Activated T-helper 1 cell treated with anti-CD3 and anti-CD28 coated beads, Interleukin-12 subunit alpha, Interleukin-12 subunit beta, Interleukin-2, Interleukin-4 antibody, amounts not matched to agents 30 ng/mL and 10 ng/mL and 1 ng/mL, durations not matched to agents 14 hours and 24 hours and 36 hours (primary cell): ENCODE measurements around the gene PKMYT1. TPM values are rescaled to one million over a fixed set of nuclear protein-coding genes. Genes with fewer than 3 reads are reported as not detected.
A peak's percentile ranks its signal among the peaks of the same experiment; 100 is the strongest.

Source experiments
- DNase-seq: peaks from one replicate; pipeline ENCODE4 v3.0.0; 2021; ENCODE audit warnings: low spot score
- H3K27ac Mint-ChIP-seq: one replicate; pipeline ENCODE4 v1.8.0; 2021; ENCODE audit warnings: mild to moderate bottlenecking, mixed read lengths
- H3K27me3 Mint-ChIP-seq: one replicate; pipeline ENCODE4 v1.8.0; 2022; ENCODE audit warnings: mild to moderate bottlenecking, moderate library complexity, mixed read lengths; ENCODE audit not compliant: insufficient read depth
- H3K36me3 Mint-ChIP-seq: one replicate; pipeline ENCODE4 v1.8.0; 2021; ENCODE audit warnings: low read depth, mixed read lengths
- H3K4me1 Mint-ChIP-seq: one replicate; pipeline ENCODE4 v1.8.0; 2021; ENCODE audit warnings: low read depth, mixed read lengths
- H3K4me3 Mint-ChIP-seq: one replicate; pipeline ENCODE4 v1.8.0; 2021; ENCODE audit warnings: mild to moderate bottlenecking, moderate library complexity, mixed read lengths
- H3K9me3 Mint-ChIP-seq: one replicate; pipeline ENCODE4 v1.8.0; 2021; ENCODE audit warnings: mixed read lengths
- intact Hi-C: fragments of 100-400 bp; cut with micrococcal nuclease; formaldehyde crosslinking; loops from one replicate; pipeline ENCODE4 v1.15.1; 2024
- total RNA-seq: library from RNA; stranded (reverse); gene quantifications from 2 replicates; pipeline ENCODE4 v1.2.3, GENCODE V29; 2022

Gene PKMYT1
- 151 and 152 TPM in 2 replicates for total RNA-seq

DNA sequence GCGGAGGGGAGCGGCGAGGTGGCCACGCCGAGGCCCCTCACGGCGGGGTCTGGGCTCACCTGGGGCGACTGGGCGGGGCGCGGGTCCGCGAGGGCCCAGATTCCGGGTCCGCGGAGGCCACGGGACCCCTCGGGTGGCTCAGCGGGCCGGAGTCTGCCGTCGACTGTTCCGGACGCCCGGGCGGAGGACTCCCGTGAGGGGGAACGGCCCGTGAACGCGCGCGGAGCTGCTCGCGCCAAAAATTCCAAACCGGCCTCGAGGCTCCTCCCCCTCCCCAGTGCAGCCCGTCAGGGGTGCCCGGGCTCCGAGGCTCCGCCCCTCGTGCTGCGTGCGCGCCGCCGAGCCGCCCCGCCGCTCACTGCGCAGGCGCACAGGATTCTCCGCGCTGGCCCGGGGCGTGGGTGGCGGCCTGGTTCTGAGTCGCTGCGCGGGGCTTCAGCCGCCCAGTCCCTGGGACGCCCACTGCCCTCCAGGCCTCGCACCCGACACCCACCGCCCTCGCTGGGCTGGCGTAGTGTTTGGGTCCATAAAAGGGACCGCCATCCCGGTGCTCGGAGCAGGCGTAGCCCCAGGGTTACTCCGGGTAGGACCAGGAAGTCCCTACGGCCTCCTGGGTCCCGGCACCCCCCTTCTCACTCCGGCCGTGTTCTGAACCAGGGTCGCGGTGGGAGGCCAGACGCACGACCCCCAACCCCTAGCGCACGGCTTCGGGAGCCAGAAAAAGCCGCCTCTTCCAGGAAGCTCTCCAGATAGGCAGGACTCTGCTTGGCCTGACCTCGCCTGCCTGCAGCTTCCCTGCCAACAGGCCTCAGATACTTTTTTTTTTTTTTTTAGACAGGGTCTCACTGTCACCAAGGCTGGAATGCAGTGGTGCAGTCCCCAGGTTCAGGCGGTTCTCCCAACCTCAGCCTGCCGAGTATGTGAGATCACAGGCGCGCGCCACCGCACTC lies at the start of gene PKMYT1:
PKMYT1 (minus strand) TSS at position 220 of the 950 bp plus-strand sequence. CDS start 789 bp downstream, outside the sequence.
- intact Hi-C loops: loop anchor here (1.0 kb wide), 1 partner anchor 24 kb away; no protein-coding TSS in a partner anchor
- Mint-ChIP-seq H3K9me3 (no peaks in the 10 kb centered on the region), H3K36me3 (no peaks in the 10 kb centered on the region), H3K4me1 (peaks cover 4% of the 10 kb centered on the region), H3K27me3 (peaks cover 4% of the 10 kb centered on the region), H3K27ac (peak within 1 kb of the TSS; percentile 87), H3K4me3 (peak within 1 kb of the TSS; percentile 91)
- peak; percentile 97 for DNase-seq

- peaks cover 16% of the 10 kb centered on the region for H3K36me3 Mint-ChIP-seq
Measured at GRCh38 chr16:3029491-3030221, 49.4 kb upstream of the PKMYT1 start.

GRCh38 chr16:3028716-3029319 lies 48.6 kb upstream of the PKMYT1 start:
- Mint-ChIP-seq H3K9me3 (no peaks in the 10 kb centered on the region), H3K36me3 (peaks cover 17% of the 10 kb centered on the region), H3K4me1 (peaks cover 35% of the 10 kb centered on the region), H3K4me3 (peak overlapping the region; percentile 61), H3K27me3 (peaks cover 27% of the 10 kb centered on the region), H3K27ac (no peak overlapping the region)
- DNase-seq: no peak
- intact Hi-C loops: loop anchor here (1.0 kb wide), 2 partner anchors 9 to 26 kb away; partner anchors contain the start of gene TNFRSF12A

More at GRCh38 chr16:3029491-3030221, 49.4 kb upstream of the PKMYT1 start:
- H3K27ac Mint-ChIP-seq: peak overlapping the region; percentile 61
- DNase-seq: no peak
- peaks cover 30% of the 10 kb centered on the region for H3K4me1 Mint-ChIP-seq
- intact Hi-C loops: no loop called here
- peaks cover 35% of the 10 kb centered on the region for H3K27me3 Mint-ChIP-seq
- peak overlapping the region; percentile 60 for H3K4me3 Mint-ChIP-seq
- H3K9me3 Mint-ChIP-seq: no peaks in the 10 kb centered on the region

DNA sequence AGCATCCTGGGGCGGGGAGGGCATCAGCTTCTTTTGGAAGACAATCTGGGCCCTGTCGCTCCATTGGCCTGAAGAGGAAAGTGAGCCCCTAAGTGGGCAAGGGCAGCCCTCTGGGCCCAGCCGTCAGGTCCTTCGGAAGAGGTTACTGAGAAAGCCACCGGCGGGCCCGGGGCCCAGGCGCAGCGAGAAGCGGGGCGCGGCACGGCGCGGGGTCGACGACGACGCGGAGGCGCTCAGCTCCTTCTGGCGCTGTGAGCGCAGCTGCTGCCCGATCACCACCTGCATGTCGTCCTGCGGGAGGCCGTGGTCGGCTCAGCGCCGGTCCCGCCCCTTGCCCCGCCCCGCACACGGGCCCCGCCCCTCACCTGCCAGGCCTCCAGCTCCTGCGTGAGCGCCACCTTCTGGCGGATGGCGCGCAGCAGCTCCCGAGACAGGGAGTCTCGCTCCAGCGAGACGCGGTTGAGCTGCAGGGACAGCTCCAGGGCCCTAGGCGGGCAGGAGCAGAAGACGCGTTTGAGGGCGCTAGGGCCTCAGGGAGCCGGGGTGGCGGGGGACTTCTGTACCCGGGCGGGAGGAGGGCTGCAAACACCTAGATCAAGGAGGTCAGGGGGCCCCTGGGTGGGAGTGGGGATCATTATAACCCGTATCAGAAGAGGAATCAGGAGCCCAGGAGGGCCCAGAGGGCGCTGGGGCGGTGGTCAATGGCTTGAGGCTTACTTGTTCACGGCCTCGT lies 47.9 kb upstream of the PKMYT1 start:
- Mint-ChIP-seq H3K9me3 (no peaks in the 10 kb centered on the region), H3K27me3 (peaks cover 20% of the 10 kb centered on the region), H3K36me3 (peaks cover 17% of the 10 kb centered on the region), H3K4me3 (peak overlapping the region; percentile 57), H3K4me1 (peaks cover 33% of the 10 kb centered on the region), H3K27ac (no peak overlapping the region)
- peak; percentile 79 for DNase-seq
- intact Hi-C loops: loop anchor here (1.0 kb wide), 2 partner anchors 8 to 25 kb away; partner anchors contain the start of gene TNFRSF12A

- intact Hi-C loops: no loop called here
- peaks cover 13% of the 10 kb centered on the region for H3K27me3 Mint-ChIP-seq
- H3K4me3 Mint-ChIP-seq: no peak overlapping the region
- peaks cover 17% of the 10 kb centered on the region for H3K36me3 Mint-ChIP-seq
- no peaks in the 10 kb centered on the region for H3K9me3 Mint-ChIP-seq
- no peak for DNase-seq
- H3K27ac Mint-ChIP-seq: no peak overlapping the region
- H3K4me1 Mint-ChIP-seq: peaks cover 35% of the 10 kb centered on the region
Measured at GRCh38 chr16:3027489-3027795, 47.2 kb upstream of the PKMYT1 start.

- Mint-ChIP-seq H3K36me3 (peaks cover 17% of the 10 kb centered on the region), H3K27me3 (peaks cover 9% of the 10 kb centered on the region), H3K4me3 (no peak overlapping the region), H3K4me1 (peaks cover 37% of the 10 kb centered on the region), H3K27ac (no peak overlapping the region), H3K9me3 (no peaks in the 10 kb centered on the region)
- no peak for DNase-seq
- intact Hi-C loops: no loop called here
Measured at GRCh38 chr16:3026609-3027488, 46.6 kb upstream of the PKMYT1 start.

DNA sequence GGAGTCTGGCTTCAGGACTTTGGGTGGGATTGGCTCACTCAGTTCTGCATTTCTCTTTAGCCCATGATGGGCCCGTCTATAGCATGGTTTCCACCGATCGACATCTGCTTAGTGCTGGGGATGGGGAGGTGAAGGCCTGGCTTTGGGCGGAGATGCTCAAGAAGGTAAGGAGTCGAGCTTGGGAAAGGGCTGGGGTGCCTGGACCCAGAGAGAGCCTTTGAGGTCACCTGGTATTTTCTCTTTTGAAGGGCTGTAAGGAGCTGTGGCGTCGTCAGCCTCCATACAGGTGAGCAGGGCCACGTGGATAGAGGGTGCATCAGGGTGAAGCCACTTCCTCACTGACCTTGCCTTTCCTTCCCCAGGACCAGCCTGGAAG lies 45.7 kb upstream of the PKMYT1 start:
- Mint-ChIP-seq H3K36me3 (peaks cover 15% of the 10 kb centered on the region), H3K27me3 (peaks cover 6% of the 10 kb centered on the region), H3K4me1 (peaks cover 44% of the 10 kb centered on the region), H3K9me3 (no peaks in the 10 kb centered on the region), H3K27ac (no peak overlapping the region), H3K4me3 (no peak overlapping the region)
- intact Hi-C loops: no loop called here
- no peak for DNase-seq

GRCh38 chr16:3025032-3026002 lies 45.1 kb upstream of the PKMYT1 start:
- DNase-seq: no peak
- no peak overlapping the region for H3K4me3 Mint-ChIP-seq
- peaks cover 44% of the 10 kb centered on the region for H3K4me1 Mint-ChIP-seq
- intact Hi-C loops: no loop called here
- H3K27me3 Mint-ChIP-seq: peaks cover 5% of the 10 kb centered on the region
- no peak overlapping the region for H3K27ac Mint-ChIP-seq
- no peaks in the 10 kb centered on the region for H3K9me3 Mint-ChIP-seq
- peaks cover 15% of the 10 kb centered on the region for H3K36me3 Mint-ChIP-seq

GRCh38 chr16:3023669-3024478 lies 43.6 kb upstream of the PKMYT1 start, which contains the start of the genes HCFC1R1 and THOC6:
Gene HCFC1R1 (minus strand): TSS chr16:3023942. CDS start chr16:3023941, 1 bp downstream.
Gene THOC6 (plus strand): TSS chr16:3024035. CDS start chr16:3024327, 292 bp downstream.
- intact Hi-C loops: loop anchor here (1.0 to 2.0 kb wide), 5 partner anchors 21 to 119 kb away; partner anchors contain the start of gene PAQR4
- DNase-seq: peak; percentile 94
- Mint-ChIP-seq H3K9me3 (no peaks in the 10 kb centered on the region), H3K36me3 (peaks cover 15% of the 10 kb centered on the region), H3K27me3 (peaks cover 1% of the 10 kb centered on the region), H3K27ac (peak within 1 kb of the TSS; percentile 91), H3K4me1 (peaks cover 36% of the 10 kb centered on the region), H3K4me3 (peak within 1 kb of the TSS; percentile 84)

GRCh38 chr16:3023415-3023668 lies 43.1 kb upstream of the PKMYT1 start:
- H3K36me3 Mint-ChIP-seq: peaks cover 15% of the 10 kb centered on the region
- peaks cover 35% of the 10 kb centered on the region for H3K4me1 Mint-ChIP-seq
- H3K9me3 Mint-ChIP-seq: no peaks in the 10 kb centered on the region
- DNase-seq: no peak
- H3K27ac Mint-ChIP-seq: peak overlapping the region; percentile 91
- intact Hi-C loops: loop anchor here (2.0 kb wide), 2 partner anchors 55 to 119 kb away; partner anchors contain the start of gene PAQR4
- peaks cover 3% of the 10 kb centered on the region for H3K27me3 Mint-ChIP-seq
- H3K4me3 Mint-ChIP-seq: peak overlapping the region; percentile 84
